GM15510 (cell line): ENCODE results near the gene USP31.

Experiments used
- POLR2A ChIP-seq: IDR thresholded peaks from 3 replicates; pipeline ENCODE4 v1.6.1; 2011; ENCODE audit warnings: borderline replicate concordance; ENCODE audit not compliant: insufficient read length; ENCODE audit errors: extremely low read depth

The USP31 gene

GRCh38 chr16:23172994-23173393 lies 23.7 kb upstream of the USP31 start:
- no peak for TF ChIP-seq POLR2A

GRCh38 chr16:23172583-23172982 lies 23.3 kb upstream of the USP31 start:
- no peak for TF ChIP-seq POLR2A

- TF ChIP-seq POLR2A = no peak
Measured at GRCh38 chr16:23164736-23165135, 15.5 kb upstream of the USP31 start.

- TF ChIP-seq POLR2A = no peak
Measured at GRCh38 chr16:23163921-23164320, 14.7 kb upstream of the USP31 start.

- no peak for TF ChIP-seq POLR2A
Measured at GRCh38 chr16:23160574-23160973, 11.3 kb upstream of the USP31 start.

GRCh38 chr16:23160082-23160481 lies 10.8 kb upstream of the USP31 start:
- no peak for TF ChIP-seq POLR2A

GRCh38 chr16:23158114-23158513 lies 8.9 kb upstream of the USP31 start:
- no peak for TF ChIP-seq POLR2A

GRCh38 chr16:23156946-23157460 lies 7.8 kb upstream of the USP31 start:
- no peak for TF ChIP-seq POLR2A

- no peak for TF ChIP-seq POLR2A
Measured at GRCh38 chr16:23156110-23156509, 6.9 kb upstream of the USP31 start.

GRCh38 chr16:23155445-23156049 lies 6.3 kb upstream of the USP31 start:
- TF ChIP-seq POLR2A = no peak

- TF ChIP-seq POLR2A = no peak
Measured at GRCh38 chr16:23152386-23153178, 3.3 kb upstream of the USP31 start.

- TF ChIP-seq POLR2A = no peak
Measured at GRCh38 chr16:23149993-23150364, 727 bp upstream of the USP31 start.

- no peak for TF ChIP-seq POLR2A
Measured at GRCh38 chr16:23148513-23149266, 562 bp downstream of the USP31 start.

GRCh38 chr16:23148166-23148512 lies 1.1 kb downstream of the USP31 start:
- TF ChIP-seq POLR2A = no peak

- TF ChIP-seq POLR2A = no peak
Measured at GRCh38 chr16:23147666-23148065, 1.6 kb downstream of the USP31 start.
